Measurements from ENCODE around the gene RBKS.
A peak's percentile ranks its signal among the peaks of the same experiment; 100 is the strongest.

DNA sequence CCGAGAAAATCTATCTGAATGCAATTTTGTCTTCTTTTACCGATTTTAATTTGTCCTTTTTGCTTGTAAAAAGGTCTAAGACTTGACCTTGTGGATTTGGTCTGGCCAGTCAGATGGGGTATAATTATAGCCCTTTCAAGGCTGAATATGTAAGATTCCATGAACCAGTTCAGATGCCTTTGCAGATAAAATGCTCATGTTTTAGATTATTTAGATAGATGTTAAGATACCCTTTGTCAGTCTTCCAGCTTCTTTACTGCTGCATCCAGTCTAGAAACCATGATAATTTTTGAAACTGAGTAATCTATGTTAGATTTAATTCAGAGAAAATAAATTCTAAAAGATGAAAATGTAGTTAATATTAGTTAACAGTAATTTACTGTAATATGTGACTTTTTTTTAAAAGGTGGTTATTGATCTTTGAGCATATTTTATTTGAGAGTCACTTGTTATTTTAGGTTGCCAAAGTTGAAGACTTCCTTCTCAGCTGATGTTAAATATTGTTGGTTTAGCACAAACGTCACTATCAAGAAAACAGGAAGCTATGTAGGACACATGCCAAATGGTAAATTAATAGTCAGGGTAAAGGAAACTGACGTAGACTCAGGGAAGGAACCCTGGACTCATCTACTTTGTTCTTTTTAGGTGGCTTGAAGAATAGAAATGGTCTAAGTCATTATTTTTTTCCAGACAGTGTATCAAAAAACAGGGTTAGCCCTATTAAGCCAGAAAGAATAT is 30.1 kb upstream of the RBKS start:
- TF ChIP-seq, protein P1, sequence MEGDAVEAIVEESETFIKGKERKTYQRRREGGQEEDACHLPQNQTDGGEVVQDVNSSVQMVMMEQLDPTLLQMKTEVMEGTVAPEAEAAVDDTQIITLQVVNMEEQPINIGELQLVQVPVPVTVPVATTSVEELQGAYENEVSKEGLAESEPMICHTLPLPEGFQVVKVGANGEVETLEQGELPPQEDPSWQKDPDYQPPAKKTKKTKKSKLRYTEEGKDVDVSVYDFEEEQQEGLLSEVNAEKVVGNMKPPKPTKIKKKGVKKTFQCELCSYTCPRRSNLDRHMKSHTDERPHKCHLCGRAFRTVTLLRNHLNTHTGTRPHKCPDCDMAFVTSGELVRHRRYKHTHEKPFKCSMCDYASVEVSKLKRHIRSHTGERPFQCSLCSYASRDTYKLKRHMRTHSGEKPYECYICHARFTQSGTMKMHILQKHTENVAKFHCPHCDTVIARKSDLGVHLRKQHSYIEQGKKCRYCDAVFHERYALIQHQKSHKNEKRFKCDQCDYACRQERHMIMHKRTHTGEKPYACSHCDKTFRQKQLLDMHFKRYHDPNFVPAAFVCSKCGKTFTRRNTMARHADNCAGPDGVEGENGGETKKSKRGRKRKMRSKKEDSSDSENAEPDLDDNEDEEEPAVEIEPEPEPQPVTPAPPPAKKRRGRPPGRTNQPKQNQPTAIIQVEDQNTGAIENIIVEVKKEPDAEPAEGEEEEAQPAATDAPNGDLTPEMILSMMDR (IDR thresholded peaks at IDR 0.05; ENCODE audit: insufficient read depth, low read length), result no peak
- TF ChIP-seq POLR2AphosphoS5 (IDR thresholded peaks at IDR 0.05; ENCODE audit: low read depth), result no peak
- no peak for TF ChIP-seq GABPA (IDR thresholded peaks at IDR 0.05; ENCODE audit: low read depth)
- peak; percentile 21; the same call in 1 of the 2 replicates for TF ChIP-seq SPI1 (IDR thresholded peaks at IDR 0.05; ENCODE audit: borderline replicate concordance, low read depth)

Measured in HL-60 (cell line).